Mucosa of stomach (tissue), 1 donor: ENCODE measurements around the gene GABRE.
"Not testable (repeated sequence)": the region's sequence is repeated elsewhere in the genome, so short reads cannot be mapped to it uniquely, and the experiment has no call there.

Source experiments
- H3K27me3 ChIP-seq: one replicate; pipeline ENCODE4 v1.7.0; 2013; ENCODE audit warnings: mild to moderate bottlenecking, low read length; ENCODE audit not compliant: control insufficient read depth, insufficient read depth
- H3K36me3 ChIP-seq: one replicate; pipeline ENCODE4 v1.7.0; 2013; ENCODE audit warnings: low read length; ENCODE audit not compliant: control insufficient read depth, insufficient read depth
- H3K4me1 ChIP-seq: one replicate; pipeline ENCODE4 v1.7.0; 2013; ENCODE audit warnings: mild to moderate bottlenecking, low read length; ENCODE audit not compliant: control insufficient read depth, insufficient read depth
- H3K4me3 ChIP-seq: one replicate; pipeline ENCODE4 v1.7.0; 2013; ENCODE audit warnings: low read length
- H3K9ac ChIP-seq: one replicate; pipeline ENCODE4 v1.7.0; 2013; ENCODE audit warnings: mild to moderate bottlenecking, low read length, moderate library complexity
- H3K9me3 ChIP-seq: one replicate; pipeline ENCODE4 v1.7.0; 2013; ENCODE audit warnings: mild to moderate bottlenecking, low read length, moderate library complexity; ENCODE audit not compliant: control insufficient read depth
- donor health status: Pancreatic carcinoma.

GABRE gene

DNA sequence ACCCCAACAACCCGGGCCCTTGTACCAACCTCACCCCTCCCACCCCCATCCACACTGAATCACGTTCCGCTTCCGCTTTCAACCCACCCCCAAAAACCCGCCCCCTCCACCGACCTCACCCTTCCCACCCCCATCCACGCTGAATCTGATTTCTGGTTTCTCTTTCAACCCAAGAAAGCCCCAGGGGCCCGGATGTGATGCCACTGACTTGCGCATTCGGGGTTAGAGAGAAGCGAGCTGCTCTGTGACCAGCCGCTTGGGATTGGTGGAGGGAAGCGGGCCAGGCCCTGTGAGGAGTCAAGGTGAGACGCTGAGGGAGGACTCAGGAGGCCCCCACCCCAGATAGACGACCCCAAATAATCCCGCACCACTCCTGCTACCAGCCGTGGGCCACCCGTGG, 55.7 kb downstream of the GABRE start:
- not testable (repeated sequence) for H3K4me1 ChIP-seq, H3K9ac ChIP-seq, H3K27me3 ChIP-seq, H3K9me3 ChIP-seq, H3K4me3 ChIP-seq, H3K36me3 ChIP-seq

DNA sequence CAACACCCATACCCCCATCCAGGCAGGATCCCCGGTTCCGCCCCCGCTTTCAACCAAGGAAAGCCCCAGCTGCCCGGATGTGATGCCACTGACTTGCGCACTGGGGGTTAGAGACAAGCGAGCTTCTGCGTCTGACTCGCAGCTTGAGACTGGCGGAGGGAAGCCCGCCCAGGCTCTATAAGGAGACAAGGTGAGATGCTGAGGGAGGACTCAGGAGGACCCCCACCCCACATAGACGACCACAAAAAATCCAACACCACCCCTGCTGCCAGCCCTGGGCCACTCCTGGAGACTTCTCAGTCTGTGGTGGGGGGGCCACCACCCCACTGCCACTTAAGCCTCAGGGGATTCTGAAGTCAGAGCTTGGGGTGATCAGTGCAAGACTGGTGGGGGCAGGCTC, 61.7 kb downstream of the GABRE start, which contains the start of gene MAGEA4:
MAGEA4 (plus strand) TSS at position 110 of the 400 bp plus-strand sequence. CDS start 10,776 bp downstream, outside the sequence.
- Histone ChIP-seq H3K4me3 (no peak within 1 kb of the TSS), H3K36me3 (no peaks in the 10 kb centered on the region), H3K4me1 (no peaks in the 10 kb centered on the region), H3K9me3 (no peaks in the 10 kb centered on the region), H3K27me3 (no peaks in the 10 kb centered on the region), H3K9ac (no peak within 1 kb of the TSS)

DNA sequence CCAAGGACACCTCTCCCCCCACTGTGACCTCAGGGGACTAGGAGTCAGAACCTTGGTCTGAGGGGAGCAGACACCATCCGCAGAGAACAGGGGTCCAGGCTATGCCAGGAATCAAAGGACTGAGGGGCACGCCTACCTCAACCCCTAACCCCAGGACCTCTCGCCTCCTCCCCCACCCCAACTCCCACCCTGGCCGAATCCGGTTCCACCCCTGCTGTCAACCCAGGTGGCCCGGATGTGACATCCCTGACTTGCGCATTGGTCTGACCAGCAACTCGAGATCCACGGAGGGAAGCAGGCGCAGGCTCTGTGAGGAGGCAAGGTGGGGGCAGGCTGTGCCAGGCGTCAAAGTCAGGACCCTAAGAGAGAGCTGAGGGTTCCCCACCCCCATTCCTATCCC, 62.3 kb downstream of the GABRE start:
- Histone ChIP-seq H3K36me3 (no peaks in the 10 kb centered on the region), H3K9me3 (no peaks in the 10 kb centered on the region), H3K9ac (no peak overlapping the region), H3K4me3 (no peak overlapping the region), H3K27me3 (no peaks in the 10 kb centered on the region), H3K4me1 (no peaks in the 10 kb centered on the region)

DNA sequence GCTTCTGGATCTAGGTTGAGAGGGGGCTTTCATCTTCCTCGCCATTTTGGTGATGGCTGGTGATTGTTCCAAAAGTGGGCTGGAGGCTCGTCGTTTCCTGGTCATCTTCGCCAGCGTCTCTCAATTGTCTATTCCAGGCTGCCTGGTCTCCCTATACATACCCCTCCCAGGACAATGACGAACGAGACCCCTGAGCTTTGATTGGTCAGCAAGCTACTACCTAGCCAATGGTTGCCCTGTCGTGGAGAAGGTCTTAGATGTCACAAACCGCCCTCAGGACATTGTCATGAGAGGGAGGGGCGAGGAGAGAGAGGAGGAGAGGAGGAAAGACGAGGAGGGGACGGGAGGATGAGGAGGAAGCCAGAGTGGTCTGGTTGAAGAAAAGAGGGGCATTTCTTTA, 69.5 kb downstream of the GABRE start:
- no peak overlapping the region for H3K4me3 ChIP-seq
- no peaks in the 10 kb centered on the region for H3K4me1 ChIP-seq
- H3K9me3 ChIP-seq = no peaks in the 10 kb centered on the region
- no peaks in the 10 kb centered on the region for H3K27me3 ChIP-seq
- H3K36me3 ChIP-seq = no peaks in the 10 kb centered on the region
- H3K9ac ChIP-seq = no peak overlapping the region
